HG02571 (cell line): ENCODE measurements around the gene FAM185A.
A peak's percentile ranks its signal among the peaks of the same experiment; 100 is the strongest.
"Not testable (repeated sequence)": the region's sequence is repeated elsewhere in the genome, so short reads cannot be mapped to it uniquely, and the experiment has no call there.

Experiments used
- ATAC-seq: cut with Tn5 transposase; IDR thresholded peaks from one replicate; pipeline ENCODE4 v1.9.1; 2021; ENCODE audit warnings: mild to moderate bottlenecking, moderate library complexity; ENCODE audit not compliant: unreplicated experiment

FAM185A gene

GRCh38 chr7:102829075-102829474 lies 80.3 kb downstream of the FAM185A start:
- ATAC-seq, result no peak

GRCh38 chr7:102830197-102830596 lies 81.4 kb downstream of the FAM185A start:
- ATAC-seq, result no peak

- no peak for ATAC-seq
Observed at GRCh38 chr7:102832674-102833073, 83.9 kb downstream of the FAM185A start.

- no peak for ATAC-seq
Observed at GRCh38 chr7:102833343-102833742, 84.5 kb downstream of the FAM185A start.

- ATAC-seq, result no peak
Observed at GRCh38 chr7:102834466-102834865, 85.7 kb downstream of the FAM185A start.

GRCh38 chr7:102834999-102835398 lies 86.2 kb downstream of the FAM185A start:
- ATAC-seq, result peak; percentile 84

- ATAC-seq, result no peak
Observed at GRCh38 chr7:102836191-102836919, 87.6 kb downstream of the FAM185A start.

- ATAC-seq, result no peak
Observed at GRCh38 chr7:102836977-102837376, 88.2 kb downstream of the FAM185A start.

- ATAC-seq, result no peak
Observed at GRCh38 chr7:102837802-102838201, 89.0 kb downstream of the FAM185A start.

GRCh38 chr7:102838572-102839101 lies 89.8 kb downstream of the FAM185A start:
- ATAC-seq, result not testable (repeated sequence)

- no peak for ATAC-seq
Observed at GRCh38 chr7:102840404-102840803, 91.6 kb downstream of the FAM185A start.

- no peak for ATAC-seq
Observed at GRCh38 chr7:102841290-102841689, 92.5 kb downstream of the FAM185A start.

GRCh38 chr7:102842284-102842683 lies 93.5 kb downstream of the FAM185A start:
- ATAC-seq, result no peak

- no peak for ATAC-seq
Observed at GRCh38 chr7:102843850-102844249, 95.1 kb downstream of the FAM185A start.

- no peak for ATAC-seq
Observed at GRCh38 chr7:102845346-102845745, 96.5 kb downstream of the FAM185A start.

GRCh38 chr7:102849079-102849478 lies 100.3 kb downstream of the FAM185A start:
- ATAC-seq, result no peak

GRCh38 chr7:102849538-102849937 lies 100.7 kb downstream of the FAM185A start:
- no peak for ATAC-seq

- no peak for ATAC-seq
Observed at GRCh38 chr7:102856036-102856435, 107.2 kb downstream of the FAM185A start.
